SU-DHL-6 (cell line): ENCODE data around the gene H2AZ1.

Experiments
- H2AFZ ChIP-seq: fragments of 200-600 bp; sonication (generic); 2 replicates; pipeline ENCODE4 v1.6.1; 2014; ENCODE audit warnings: low read depth, mild to moderate bottlenecking, moderate library complexity, mixed read lengths, antibody characterized with exemption, low read length; ENCODE audit not compliant: severe bottlenecking
- H3F3A ChIP-seq: fragments of 200-600 bp; shearing (Covaris generic); 2 replicates; pipeline ENCODE4 v1.6.0; 2016; ENCODE audit warnings: antibody characterized with exemption, mild to moderate bottlenecking; ENCODE audit not compliant: insufficient read depth
- H3K27ac ChIP-seq: fragments of 200-600 bp; sonication (generic); 2 replicates; pipeline ENCODE4 v1.5.1; 2016; ENCODE audit warnings: low read depth, mild to moderate bottlenecking, low read length, moderate library complexity, mixed read lengths
- H3K27me3 ChIP-seq: fragments of 200-600 bp; sonication (generic), shearing (Covaris generic); 2 replicates; pipeline ENCODE4 v1.6.0; 2014; ENCODE audit warnings: mild to moderate bottlenecking, low read length
- H3K36me3 ChIP-seq: fragments of 200-600 bp; sonication (generic); 2 replicates; pipeline ENCODE4 v1.6.1; 2014; ENCODE audit warnings: mild to moderate bottlenecking, low read length, mixed read lengths
- H3K4me2 ChIP-seq: fragments of 300-600, 200-600 bp; shearing (Covaris generic), sonication (generic); 2 replicates; pipeline ENCODE4 v1.6.0; 2014; ENCODE audit warnings: low read length, low read depth, mild to moderate bottlenecking; ENCODE audit not compliant: poor library complexity, severe bottlenecking
- H3K4me3 ChIP-seq: fragments of 200-600 bp; sonication (generic); 2 replicates; pipeline ENCODE4 v1.5.1; 2014; ENCODE audit warnings: antibody characterized with exemption, low read length, mild to moderate bottlenecking, mixed read lengths; ENCODE audit not compliant: insufficient read depth, poor library complexity, severe bottlenecking
- H3K79me2 ChIP-seq: fragments of 200-600 bp; sonication (generic); 2 replicates; pipeline ENCODE4 v1.6.1; 2014; ENCODE audit warnings: mild to moderate bottlenecking, low read length, moderate library complexity; ENCODE audit not compliant: insufficient read depth
- H3K9ac ChIP-seq: fragments of 200-600 bp; sonication (generic); 2 replicates; pipeline ENCODE4 v1.7.0; 2014; ENCODE audit warnings: mild to moderate bottlenecking, low read length
- H3K9me2 ChIP-seq: fragments of 200-600 bp; sonication (generic); replicated peaks from 2 replicates; pipeline ENCODE4 v1.6.1; 2014; ENCODE audit warnings: low read length; ENCODE audit not compliant: insufficient read depth
- H3K9me3 ChIP-seq: fragments of 200-600 bp; sonication (generic); 2 replicates; pipeline ENCODE4 v1.6.1; 2014; ENCODE audit warnings: low read length, mixed read lengths; ENCODE audit not compliant: insufficient read depth
- H4K20me1 ChIP-seq: fragments of 200-600 bp; sonication (generic); 2 replicates; pipeline ENCODE4 v1.6.1; 2014; ENCODE audit warnings: low read depth, mild to moderate bottlenecking, antibody characterized with exemption, low read length, moderate library complexity, mixed read lengths
- EZH2phosphoT487 ChIP-seq: fragments of 200-600 bp; sonication (generic), shearing (Covaris generic); conservative IDR thresholded peaks from 2 replicates; pipeline ENCODE4 v1.6.1; 2018; ENCODE audit warnings: mild to moderate bottlenecking, antibody characterized with exemption, low read length, moderate library complexity, mixed read lengths
- TF ChIP-seq, protein P1 (sequence below): fragments of 200-600 bp; sonication (generic); IDR thresholded peaks from one replicate; pipeline ENCODE4 v1.5.1; 2017; ENCODE audit warnings: antibody characterized with exemption, mild to moderate bottlenecking, low read length, moderate library complexity; ENCODE audit not compliant: insufficient read depth, poor library complexity, severe bottlenecking

Gene H2AZ1

GRCh38 chr4:99987681-99988080, 37.6 kb upstream of the H2AZ1 start:
- no peak overlapping the region for H3K4me3 ChIP-seq
- H3K27me3 ChIP-seq = no peaks in the 10 kb centered on the region
- TF ChIP-seq, protein P1, sequence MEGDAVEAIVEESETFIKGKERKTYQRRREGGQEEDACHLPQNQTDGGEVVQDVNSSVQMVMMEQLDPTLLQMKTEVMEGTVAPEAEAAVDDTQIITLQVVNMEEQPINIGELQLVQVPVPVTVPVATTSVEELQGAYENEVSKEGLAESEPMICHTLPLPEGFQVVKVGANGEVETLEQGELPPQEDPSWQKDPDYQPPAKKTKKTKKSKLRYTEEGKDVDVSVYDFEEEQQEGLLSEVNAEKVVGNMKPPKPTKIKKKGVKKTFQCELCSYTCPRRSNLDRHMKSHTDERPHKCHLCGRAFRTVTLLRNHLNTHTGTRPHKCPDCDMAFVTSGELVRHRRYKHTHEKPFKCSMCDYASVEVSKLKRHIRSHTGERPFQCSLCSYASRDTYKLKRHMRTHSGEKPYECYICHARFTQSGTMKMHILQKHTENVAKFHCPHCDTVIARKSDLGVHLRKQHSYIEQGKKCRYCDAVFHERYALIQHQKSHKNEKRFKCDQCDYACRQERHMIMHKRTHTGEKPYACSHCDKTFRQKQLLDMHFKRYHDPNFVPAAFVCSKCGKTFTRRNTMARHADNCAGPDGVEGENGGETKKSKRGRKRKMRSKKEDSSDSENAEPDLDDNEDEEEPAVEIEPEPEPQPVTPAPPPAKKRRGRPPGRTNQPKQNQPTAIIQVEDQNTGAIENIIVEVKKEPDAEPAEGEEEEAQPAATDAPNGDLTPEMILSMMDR = no peak
- TF ChIP-seq EZH2phosphoT487 = no peak
- H3K27ac ChIP-seq = no peak overlapping the region
- H3K36me3 ChIP-seq = no peaks in the 10 kb centered on the region
- H4K20me1 ChIP-seq = no peaks in the 10 kb centered on the region
- H3K9me2 ChIP-seq = no peaks in the 10 kb centered on the region
- no peak overlapping the region for H2AFZ ChIP-seq
- no peak overlapping the region for H3K9ac ChIP-seq
- H3F3A ChIP-seq = no peaks in the 10 kb centered on the region
- no peaks in the 10 kb centered on the region for H3K9me3 ChIP-seq
- no peak overlapping the region for H3K4me2 ChIP-seq
- no peaks in the 10 kb centered on the region for H3K79me2 ChIP-seq

GRCh38 chr4:99986792-99987191, 36.7 kb upstream of the H2AZ1 start:
- Histone ChIP-seq H3K4me2 (no peak overlapping the region), H3K9me2 (no peaks in the 10 kb centered on the region), H3K36me3 (no peaks in the 10 kb centered on the region), H3K27ac (no peak overlapping the region), H3K9ac (no peak overlapping the region), H2AFZ (no peak overlapping the region), H3K9me3 (no peaks in the 10 kb centered on the region), H4K20me1 (no peaks in the 10 kb centered on the region), H3F3A (no peaks in the 10 kb centered on the region), H3K27me3 (no peaks in the 10 kb centered on the region), H3K79me2 (no peaks in the 10 kb centered on the region), H3K4me3 (no peak overlapping the region)
- TF ChIP-seq, protein P1 = no peak
- no peak for TF ChIP-seq EZH2phosphoT487

GRCh38 chr4:99983289-99983943, 33.3 kb upstream of the H2AZ1 start:
- Histone ChIP-seq H3K9ac (no peak overlapping the region), H3K27me3 (no peaks in the 10 kb centered on the region), H3F3A (no peaks in the 10 kb centered on the region), H3K27ac (no peak overlapping the region), H3K9me2 (no peaks in the 10 kb centered on the region), H3K9me3 (no peaks in the 10 kb centered on the region), H3K36me3 (no peaks in the 10 kb centered on the region), H3K79me2 (no peaks in the 10 kb centered on the region), H2AFZ (no peak overlapping the region), H4K20me1 (no peaks in the 10 kb centered on the region), H3K4me2 (no peak overlapping the region), H3K4me3 (no peak overlapping the region)
- TF ChIP-seq, protein P1 = no peak
- no peak for TF ChIP-seq EZH2phosphoT487
